ENCODE data around the gene SSC5D. TPM values are rescaled to one million over a fixed set of nuclear protein-coding genes. Genes with fewer than 3 reads are reported as not detected.
A peak's percentile ranks its signal among the peaks of the same experiment; 100 is the strongest.

The SSC5D gene
- total and polyA plus RNA-seq, 9 of the 15 experiments (the other 6 are each of a cell fraction or from before 2014, with no cell fraction given) = 0.04 to 0.71 (median 0.14) TPM; not detected in 2

GRCh38 chr19:55544776-55545439 lies 56.7 kb downstream of the SSC5D start (continued):
- TF ChIP-seq, protein P1, sequence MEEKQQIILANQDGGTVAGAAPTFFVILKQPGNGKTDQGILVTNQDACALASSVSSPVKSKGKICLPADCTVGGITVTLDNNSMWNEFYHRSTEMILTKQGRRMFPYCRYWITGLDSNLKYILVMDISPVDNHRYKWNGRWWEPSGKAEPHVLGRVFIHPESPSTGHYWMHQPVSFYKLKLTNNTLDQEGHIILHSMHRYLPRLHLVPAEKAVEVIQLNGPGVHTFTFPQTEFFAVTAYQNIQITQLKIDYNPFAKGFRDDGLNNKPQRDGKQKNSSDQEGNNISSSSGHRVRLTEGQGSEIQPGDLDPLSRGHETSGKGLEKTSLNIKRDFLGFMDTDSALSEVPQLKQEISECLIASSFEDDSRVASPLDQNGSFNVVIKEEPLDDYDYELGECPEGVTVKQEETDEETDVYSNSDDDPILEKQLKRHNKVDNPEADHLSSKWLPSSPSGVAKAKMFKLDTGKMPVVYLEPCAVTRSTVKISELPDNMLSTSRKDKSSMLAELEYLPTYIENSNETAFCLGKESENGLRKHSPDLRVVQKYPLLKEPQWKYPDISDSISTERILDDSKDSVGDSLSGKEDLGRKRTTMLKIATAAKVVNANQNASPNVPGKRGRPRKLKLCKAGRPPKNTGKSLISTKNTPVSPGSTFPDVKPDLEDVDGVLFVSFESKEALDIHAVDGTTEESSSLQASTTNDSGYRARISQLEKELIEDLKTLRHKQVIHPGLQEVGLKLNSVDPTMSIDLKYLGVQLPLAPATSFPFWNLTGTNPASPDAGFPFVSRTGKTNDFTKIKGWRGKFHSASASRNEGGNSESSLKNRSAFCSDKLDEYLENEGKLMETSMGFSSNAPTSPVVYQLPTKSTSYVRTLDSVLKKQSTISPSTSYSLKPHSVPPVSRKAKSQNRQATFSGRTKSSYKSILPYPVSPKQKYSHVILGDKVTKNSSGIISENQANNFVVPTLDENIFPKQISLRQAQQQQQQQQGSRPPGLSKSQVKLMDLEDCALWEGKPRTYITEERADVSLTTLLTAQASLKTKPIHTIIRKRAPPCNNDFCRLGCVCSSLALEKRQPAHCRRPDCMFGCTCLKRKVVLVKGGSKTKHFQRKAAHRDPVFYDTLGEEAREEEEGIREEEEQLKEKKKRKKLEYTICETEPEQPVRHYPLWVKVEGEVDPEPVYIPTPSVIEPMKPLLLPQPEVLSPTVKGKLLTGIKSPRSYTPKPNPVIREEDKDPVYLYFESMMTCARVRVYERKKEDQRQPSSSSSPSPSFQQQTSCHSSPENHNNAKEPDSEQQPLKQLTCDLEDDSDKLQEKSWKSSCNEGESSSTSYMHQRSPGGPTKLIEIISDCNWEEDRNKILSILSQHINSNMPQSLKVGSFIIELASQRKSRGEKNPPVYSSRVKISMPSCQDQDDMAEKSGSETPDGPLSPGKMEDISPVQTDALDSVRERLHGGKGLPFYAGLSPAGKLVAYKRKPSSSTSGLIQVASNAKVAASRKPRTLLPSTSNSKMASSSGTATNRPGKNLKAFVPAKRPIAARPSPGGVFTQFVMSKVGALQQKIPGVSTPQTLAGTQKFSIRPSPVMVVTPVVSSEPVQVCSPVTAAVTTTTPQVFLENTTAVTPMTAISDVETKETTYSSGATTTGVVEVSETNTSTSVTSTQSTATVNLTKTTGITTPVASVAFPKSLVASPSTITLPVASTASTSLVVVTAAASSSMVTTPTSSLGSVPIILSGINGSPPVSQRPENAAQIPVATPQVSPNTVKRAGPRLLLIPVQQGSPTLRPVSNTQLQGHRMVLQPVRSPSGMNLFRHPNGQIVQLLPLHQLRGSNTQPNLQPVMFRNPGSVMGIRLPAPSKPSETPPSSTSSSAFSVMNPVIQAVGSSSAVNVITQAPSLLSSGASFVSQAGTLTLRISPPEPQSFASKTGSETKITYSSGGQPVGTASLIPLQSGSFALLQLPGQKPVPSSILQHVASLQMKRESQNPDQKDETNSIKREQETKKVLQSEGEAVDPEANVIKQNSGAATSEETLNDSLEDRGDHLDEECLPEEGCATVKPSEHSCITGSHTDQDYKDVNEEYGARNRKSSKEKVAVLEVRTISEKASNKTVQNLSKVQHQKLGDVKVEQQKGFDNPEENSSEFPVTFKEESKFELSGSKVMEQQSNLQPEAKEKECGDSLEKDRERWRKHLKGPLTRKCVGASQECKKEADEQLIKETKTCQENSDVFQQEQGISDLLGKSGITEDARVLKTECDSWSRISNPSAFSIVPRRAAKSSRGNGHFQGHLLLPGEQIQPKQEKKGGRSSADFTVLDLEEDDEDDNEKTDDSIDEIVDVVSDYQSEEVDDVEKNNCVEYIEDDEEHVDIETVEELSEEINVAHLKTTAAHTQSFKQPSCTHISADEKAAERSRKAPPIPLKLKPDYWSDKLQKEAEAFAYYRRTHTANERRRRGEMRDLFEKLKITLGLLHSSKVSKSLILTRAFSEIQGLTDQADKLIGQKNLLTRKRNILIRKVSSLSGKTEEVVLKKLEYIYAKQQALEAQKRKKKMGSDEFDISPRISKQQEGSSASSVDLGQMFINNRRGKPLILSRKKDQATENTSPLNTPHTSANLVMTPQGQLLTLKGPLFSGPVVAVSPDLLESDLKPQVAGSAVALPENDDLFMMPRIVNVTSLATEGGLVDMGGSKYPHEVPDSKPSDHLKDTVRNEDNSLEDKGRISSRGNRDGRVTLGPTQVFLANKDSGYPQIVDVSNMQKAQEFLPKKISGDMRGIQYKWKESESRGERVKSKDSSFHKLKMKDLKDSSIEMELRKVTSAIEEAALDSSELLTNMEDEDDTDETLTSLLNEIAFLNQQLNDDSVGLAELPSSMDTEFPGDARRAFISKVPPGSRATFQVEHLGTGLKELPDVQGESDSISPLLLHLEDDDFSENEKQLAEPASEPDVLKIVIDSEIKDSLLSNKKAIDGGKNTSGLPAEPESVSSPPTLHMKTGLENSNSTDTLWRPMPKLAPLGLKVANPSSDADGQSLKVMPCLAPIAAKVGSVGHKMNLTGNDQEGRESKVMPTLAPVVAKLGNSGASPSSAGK (IDR thresholded peaks at IDR 0.05) = peak; percentile 78
- TF ChIP-seq SAFB2 (IDR thresholded peaks at IDR 0.05; ENCODE audit: borderline replicate concordance, low read depth, low read length, severe bottlenecking) (no peak), TSHZ1 (CRISPR knock-in tag; IDR thresholded peaks at IDR 0.05) (no peak), NRF1 (conservative IDR thresholded peaks at IDR 0.05 in 1 of 2, IDR thresholded peaks at IDR 0.05 in 1 of 2) (peak; percentile 23 to 30; a peak in 1 of 4 replicates), CHD1 (IDR thresholded peaks at IDR 0.05; ENCODE audit: low read length) (no peak), HNRNPLL (IDR thresholded peaks at IDR 0.05; ENCODE audit: low read depth, low read length, poor library complexity, severe bottlenecking) (no peak), PYGO2 (tag; IDR thresholded peaks at IDR 0.05) (no peak), EGR1 (conservative IDR thresholded peaks at IDR 0.05) (peak; percentile 66), KDM1A (IDR thresholded peaks at IDR 0.05) (peak; percentile 63 to 66; a peak in 2 of 4 replicates), RBM25 (IDR thresholded peaks at IDR 0.05; ENCODE audit: low read depth, low read length, severe bottlenecking) (no peak), MAFK (IDR thresholded peaks at IDR 0.05; ENCODE audit: low read length) (peak; percentile 24; the same call in 1 of the 2 replicates), ZNF23 (CRISPR knock-in tag; IDR thresholded peaks at IDR 0.05) (no peak), CTBP1 (IDR thresholded peaks at IDR 0.05; ENCODE audit: borderline replicate concordance) (peak; percentile 48)
